GM18505 (cell line): Measurements from ENCODE around the gene PDXP.

Experiments
- ATAC-seq: cut with Tn5 transposase; IDR thresholded peaks from one replicate; pipeline ENCODE4 v1.9.1; 2021; ENCODE audit not compliant: unreplicated experiment
- POLR2A ChIP-seq: IDR thresholded peaks from 4 replicates; pipeline ENCODE4 v1.6.1; 2011; ENCODE audit warnings: borderline replicate concordance; ENCODE audit not compliant: insufficient read depth, insufficient read length; ENCODE audit errors: extremely low read depth

Gene PDXP

GRCh38 chr22:37713761-37714160 lies 55.2 kb downstream of the PDXP start:
- no peak for TF ChIP-seq POLR2A
- no peak for ATAC-seq

GRCh38 chr22:37714634-37715033 lies 56.1 kb downstream of the PDXP start:
- no peak for TF ChIP-seq POLR2A
- ATAC-seq: no peak

GRCh38 chr22:37715760-37716159 lies 57.2 kb downstream of the PDXP start:
- ATAC-seq: no peak
- no peak for TF ChIP-seq POLR2A
